GM21526 (cell line): ENCODE results near the gene CRHR2.

ENCODE experiments used
- ATAC-seq: cut with Tn5 transposase; IDR thresholded peaks from one replicate; pipeline ENCODE4 v1.9.1; 2021; ENCODE audit warnings: moderate library complexity; ENCODE audit not compliant: unreplicated experiment, low FRiP score

Gene CRHR2

DNA sequence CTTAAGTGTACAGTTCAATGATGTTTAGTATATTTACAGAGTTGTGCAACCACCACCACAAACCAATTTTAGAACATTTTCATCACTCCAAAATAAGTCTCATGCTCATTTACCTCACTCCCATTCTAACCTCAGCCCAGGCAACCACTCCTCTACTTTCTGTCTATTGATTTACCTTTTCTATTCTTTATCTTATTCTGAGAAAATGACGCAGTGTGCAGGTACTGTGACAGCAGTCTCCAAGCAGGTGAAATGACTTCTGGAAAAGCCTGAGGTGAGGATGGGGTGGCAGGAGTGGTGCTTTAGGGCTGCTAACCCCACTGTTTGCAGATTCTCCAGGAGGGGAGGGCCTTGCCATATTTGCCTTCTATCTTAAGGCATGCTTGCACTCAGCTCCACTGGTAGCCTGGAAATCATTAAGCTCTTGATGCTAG, 48.0 kb downstream of the CRHR2 start:
- ATAC-seq, result no peak

DNA sequence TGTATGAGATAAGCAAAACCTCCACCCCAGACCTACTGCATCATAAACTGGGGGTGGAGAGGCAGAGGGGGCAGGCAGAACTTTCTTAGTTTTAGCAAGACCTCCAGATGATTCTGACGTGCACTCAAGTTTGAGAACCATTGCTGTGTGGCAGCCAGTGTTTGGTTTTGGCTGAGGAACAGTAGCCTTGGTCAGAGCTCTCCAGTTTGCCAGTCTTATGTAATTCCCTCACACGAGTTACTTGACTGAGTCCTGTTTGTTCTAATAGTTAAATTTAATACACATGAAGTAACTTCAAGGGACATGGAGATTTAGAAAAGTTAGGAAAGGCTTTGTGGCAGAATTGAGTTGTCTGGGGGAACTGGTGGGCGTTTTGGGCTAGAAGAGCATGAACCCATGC, 49.0 kb downstream of the CRHR2 start:
- ATAC-seq, result no peak

DNA sequence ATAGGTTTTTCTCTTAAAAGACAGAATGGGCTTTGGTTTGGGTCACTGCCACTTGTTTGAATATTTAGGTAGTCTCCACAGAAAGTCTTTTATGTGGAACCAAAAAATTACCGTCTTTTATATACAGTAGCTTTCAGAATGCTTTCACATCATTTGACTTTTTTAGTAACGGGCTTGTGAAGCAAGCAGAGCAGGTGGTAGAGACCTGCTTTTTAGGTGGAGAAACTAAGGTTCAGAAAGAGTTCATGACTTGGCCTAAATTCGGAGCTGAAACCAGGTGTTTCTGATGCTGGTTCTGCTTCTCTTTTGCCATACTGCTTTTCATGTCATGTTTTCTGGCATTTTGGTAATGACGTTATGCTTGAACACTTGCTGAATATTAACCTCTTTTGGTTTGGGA, 51.3 kb downstream of the CRHR2 start:
- no peak for ATAC-seq

DNA sequence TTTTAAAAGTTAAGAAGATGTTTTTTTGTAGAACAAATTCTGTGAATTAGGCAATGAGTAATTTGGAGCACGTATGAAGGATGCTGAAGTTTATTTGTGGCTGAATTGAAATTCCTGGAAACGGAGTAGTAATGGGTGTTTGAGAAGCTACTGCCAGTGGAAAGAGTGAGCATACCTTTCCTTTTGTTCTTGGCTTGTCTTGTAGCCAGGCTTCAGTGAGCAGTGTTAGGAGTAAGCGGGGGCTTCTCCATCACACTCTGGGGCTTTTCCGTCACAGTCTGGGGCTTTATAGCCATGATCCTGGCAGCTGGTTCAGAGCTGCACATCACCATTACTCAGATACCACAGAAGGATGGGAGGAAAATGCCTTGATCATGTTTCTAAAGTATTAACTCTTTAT, 55.2 kb downstream of the CRHR2 start:
- no peak for ATAC-seq

DNA sequence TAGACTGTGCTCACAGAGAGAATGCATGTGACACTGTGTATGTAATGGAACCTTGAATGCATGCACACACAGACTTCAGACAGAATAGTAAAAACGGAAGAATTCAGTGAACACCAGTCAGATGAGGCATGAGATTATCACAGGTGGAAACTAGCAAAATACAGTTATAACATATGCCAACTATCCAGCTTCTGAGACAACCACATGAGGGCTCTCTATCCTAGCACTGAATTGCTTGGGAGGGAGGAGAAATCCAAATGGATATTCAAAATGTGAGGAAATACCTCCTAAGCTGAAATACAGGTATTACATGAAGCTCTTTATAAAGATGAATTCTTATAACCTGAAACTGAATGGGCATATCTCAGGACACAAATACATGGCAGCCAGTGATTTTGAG, 57.0 kb downstream of the CRHR2 start:
- no peak for ATAC-seq

GRCh38 chr7:30618961-30619360, 63.3 kb downstream of the CRHR2 start:
- no peak for ATAC-seq

- ATAC-seq, result no peak
Measured at GRCh38 chr7:30618080-30618676, 64.1 kb downstream of the CRHR2 start.

DNA sequence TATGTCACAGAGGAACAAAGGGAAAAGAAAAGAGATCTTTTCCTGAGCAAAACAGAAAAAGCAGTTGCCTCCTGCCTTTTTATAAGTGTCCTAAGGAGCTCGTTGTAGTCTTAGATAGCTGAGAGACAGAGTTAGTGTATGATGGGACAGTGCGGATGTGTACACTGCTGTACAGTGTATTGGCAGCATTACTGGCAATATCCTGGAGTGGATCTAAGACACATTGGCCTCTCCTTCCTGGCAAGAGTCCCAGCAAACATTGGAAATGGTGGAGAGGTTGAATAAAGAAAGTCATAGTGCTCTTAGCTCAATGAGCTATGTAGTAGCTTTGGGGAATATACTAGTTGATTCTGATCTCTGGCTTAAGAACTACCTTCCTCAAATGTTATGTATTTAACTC, 64.9 kb downstream of the CRHR2 start:
- no peak for ATAC-seq

GRCh38 chr7:30616318-30616717, 65.9 kb downstream of the CRHR2 start:
- ATAC-seq, result no peak

- ATAC-seq, result no peak
Measured at GRCh38 chr7:30613366-30614325, 68.6 kb downstream of the CRHR2 start.

GRCh38 chr7:30612658-30613265, 69.5 kb downstream of the CRHR2 start:
- ATAC-seq, result no peak

DNA sequence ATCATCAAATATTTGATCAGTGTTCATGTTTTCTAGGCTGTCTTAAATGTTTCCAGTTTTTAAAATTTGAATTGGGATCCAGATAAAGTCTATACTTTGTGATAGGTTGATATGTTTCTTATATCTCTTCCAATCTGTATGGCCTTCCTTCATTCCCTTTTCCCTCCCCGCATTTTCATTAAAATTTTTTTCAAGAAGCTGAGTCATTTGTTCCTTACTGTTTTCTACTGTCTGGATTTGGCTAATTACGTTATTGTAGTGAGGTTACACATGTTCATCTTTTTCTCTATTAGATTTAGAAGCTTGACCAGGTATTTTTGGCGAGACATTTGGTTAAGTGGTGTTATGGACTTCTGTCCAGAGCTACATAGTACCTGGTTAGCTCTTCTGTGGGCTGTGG, 76.4 kb downstream of the CRHR2 start:
- no peak for ATAC-seq

DNA sequence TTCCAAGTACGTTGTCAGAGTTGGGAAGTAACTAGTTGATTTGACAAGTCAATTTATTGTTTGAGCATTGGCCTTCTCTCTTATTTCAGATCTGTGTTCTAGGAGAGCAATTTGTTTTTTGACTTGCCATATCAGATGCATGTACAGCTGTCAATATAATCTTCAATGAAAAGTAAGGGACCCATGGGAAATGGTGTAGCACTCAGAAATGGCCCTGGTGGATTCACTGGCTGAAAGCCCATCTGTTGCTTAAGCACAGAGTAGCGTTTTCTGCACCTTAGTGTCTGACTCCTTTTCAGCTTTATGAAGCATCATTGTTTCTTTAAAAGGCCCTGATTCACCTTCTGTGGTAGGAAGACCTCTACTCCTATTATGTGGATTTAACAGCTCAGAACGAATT, 77.4 kb downstream of the CRHR2 start:
- no peak for ATAC-seq
